Stimulated activated CD8-positive, alpha-beta memory T cell treated with anti-CD3 and anti-CD28 coated beads, Interleukin-7, amount 100 ng/mL, for 1 hour (primary cell): Measurements from ENCODE around the gene PCDHA1.

Experiments used
- DNase-seq, 2 donors: peaks; one replicate each; pipeline ENCODE4 v3.0.0-alpha.2; 2020; ENCODE audit warnings: low read depth in 2 of 2

PCDHA1 gene

DNA sequence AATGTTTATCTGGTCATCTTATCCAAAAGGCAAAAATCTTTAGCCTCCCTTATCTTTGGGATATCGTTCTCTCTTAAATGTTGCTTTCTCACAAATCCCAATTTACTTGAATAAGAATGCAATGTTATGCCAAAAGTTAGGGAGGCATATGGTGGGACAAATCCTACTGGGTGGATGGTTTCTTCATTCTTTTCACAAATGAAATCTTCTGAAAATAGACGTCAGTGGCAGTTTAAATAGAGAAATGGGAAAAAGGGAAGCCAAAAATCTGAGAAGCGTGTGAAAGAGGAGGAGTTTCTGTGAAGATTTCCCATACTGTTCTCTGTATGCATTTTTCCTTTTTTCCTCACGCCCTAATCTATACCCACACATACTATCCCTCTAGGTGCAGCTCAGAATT lies 137.7 kb downstream of the PCDHA1 start:
- no peak for DNase-seq

DNA sequence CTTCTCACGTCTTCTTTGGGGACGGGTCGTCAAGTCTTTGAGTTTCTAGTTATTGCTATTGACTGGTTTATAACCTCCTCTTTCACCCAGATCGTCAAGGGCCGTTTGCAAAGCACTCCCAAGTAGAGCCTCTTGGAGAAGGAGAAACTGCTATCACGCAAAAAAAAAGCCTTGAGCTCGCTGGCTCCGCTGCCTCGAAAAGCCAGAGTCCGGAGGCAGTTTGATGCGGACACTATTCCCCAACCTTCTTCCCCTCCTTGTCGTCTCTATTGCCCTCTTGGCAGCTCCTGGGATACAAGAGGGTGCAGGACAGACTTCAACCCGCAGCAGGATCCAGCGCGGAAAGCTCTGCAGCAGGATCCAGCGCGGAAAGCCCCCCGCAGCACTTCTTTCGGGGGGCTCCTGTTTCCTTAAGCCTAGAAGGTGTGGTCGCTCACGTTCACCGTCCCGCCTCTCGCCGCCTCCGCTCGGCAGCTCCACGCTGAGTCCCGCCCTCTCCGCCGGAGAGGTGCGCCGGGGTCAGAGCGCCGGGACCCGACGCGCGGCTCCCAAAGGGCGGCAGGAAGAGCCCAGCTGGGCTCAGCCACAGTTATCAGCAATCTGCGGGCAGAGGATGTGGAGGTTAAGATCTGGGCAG lies 140.0 kb downstream of the PCDHA1 start, which contains the start of gene PCDHAC1:
TSS of gene PCDHAC1 (plus strand) at position 494 of the 637 bp plus-strand sequence. CDS start 594 bp downstream, outside the sequence.
- no peak for DNase-seq

DNA sequence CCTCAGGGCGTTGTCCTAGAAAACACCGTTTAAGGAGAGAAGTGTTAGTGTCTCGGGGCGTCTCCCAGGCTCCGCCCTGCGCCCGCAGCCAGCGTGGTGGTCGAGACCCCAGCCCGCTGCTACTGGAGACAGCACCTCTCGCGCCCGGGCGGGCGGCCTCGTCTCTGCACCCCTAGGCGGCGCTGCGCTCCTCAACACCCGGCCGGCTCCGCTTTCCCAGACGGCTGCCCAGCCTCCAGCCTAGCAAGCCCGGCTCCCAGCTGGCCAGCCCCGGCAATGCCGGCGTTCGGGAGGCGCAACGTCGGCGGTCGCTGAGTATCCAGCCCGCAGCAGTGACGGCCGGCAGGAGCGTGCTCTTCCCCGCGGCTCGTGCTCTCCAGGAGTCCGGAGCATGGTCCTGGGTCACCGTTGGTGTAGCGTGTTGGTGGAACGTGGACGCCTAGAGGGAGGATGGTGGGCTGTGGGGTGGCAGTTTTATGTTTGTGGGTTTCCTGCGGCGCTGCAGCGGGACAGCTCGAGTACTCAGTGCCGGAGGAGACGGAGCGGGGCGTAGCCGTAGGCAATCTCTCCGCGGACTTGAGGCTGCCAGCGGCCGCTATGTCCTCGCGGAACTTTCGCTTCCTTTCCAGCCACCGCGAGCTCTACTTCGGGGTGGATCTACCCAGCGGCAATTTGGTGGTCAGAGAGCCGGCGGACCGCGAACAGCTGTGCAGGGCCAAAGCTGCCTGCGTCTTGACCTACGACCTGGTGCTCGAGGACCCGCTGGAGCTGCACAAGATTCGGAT lies 140.7 kb downstream of the PCDHA1 start:
- no peak for DNase-seq

DNA sequence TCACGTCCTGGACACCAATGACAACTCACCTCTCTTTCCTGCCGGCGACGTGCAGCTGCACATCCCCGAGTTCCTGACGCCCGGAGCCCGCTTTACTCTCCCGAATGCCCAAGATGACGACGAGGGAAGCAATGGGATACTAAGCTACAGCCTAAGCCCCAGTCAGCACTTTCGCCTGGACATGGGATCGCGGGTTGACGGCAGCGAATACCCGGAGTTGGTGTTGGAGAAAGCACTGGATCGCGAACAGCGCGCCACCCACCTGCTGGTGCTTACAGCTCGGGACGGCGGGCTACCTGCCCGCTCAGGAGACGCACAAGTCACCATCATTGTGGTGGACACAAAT lies 141.3 kb downstream of the PCDHA1 start:
- DNase-seq: no peak

DNA sequence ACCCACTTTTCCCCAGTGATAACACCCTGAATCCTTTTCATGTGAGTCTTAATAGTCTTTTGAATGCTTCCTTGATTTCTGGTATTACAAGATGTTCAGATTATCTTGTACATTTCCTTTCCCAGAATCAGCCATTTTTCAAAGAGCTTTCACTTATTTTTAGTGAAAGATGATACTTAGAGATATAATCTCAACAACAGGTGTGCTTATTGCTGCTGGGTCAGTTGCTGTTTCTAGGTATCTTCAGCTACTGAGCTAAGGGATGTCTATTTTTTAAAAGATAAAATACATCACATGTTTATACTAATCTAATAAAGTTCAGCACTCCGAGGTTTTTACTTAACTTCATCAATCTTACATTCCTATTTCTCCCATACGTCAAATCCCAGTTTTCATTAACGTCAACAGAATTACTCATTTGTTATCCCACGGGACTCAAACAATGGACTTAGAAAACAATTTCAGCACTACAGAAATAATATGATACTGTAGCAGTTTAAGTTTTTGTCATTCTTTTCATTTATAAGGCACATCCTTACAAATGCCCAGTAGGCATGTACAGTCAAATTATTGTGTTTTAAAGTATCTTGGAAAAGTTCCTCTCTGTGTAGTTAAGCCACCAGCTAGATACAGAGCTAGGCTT lies 149.1 kb downstream of the PCDHA1 start:
- DNase-seq: no peak

DNA sequence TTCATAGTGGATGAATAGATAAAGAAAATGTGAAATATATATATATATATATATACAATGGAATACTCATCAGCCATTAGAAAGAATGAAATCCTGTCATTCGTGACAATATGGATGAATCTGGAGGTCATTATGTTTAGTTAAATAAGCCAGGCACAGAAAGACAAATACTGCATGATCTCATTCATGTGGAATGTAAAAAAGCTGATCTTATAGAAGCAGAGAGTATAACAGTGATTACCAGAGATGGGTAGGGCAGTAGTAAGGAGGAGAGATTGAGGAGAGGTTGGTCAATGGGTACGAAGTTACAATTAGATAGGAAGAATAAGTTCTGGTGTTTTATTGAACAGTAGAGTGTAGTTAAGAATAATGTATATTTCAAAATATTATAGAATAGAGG lies 160.6 kb downstream of the PCDHA1 start:
- no peak for DNase-seq

DNA sequence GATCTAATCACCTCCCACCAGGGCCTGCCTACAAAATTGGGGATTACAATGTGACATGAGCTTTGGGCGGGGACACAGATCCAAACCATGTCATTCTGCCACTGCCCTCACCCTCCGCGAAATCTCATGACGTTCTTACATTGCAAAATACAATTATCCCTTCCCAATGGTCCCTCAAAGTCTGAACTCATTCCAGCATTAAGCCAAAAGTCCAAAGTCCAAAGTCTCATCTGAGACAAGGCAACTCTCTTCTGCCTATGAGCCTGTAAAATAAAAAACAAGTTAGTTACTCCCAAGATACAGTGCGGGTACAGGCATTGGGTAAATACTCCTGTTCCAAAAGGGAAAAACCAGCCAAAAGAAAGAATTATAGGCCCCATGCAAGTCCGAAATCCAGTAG lies 165.7 kb downstream of the PCDHA1 start:
- DNase-seq: no peak

DNA sequence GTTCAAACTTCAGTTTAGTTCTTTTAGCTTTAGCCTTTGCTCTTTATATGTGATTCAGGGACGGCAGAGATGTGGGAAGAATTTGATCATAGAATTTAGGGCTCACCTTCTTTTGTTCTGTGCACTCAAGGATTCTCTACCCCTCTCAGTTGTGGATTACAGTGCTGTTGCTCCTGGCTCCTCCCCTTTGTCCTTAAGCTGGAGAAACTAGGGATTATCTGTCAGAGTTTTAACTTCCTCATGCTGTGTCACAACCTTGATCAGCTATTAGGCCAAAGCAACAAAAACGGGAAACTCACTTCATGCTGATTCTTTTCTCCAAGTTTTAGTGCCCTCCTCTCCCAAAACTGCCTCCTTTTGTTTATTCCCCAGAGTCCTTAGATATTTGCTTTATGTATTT lies 167.3 kb downstream of the PCDHA1 start:
- DNase-seq: no peak

DNA sequence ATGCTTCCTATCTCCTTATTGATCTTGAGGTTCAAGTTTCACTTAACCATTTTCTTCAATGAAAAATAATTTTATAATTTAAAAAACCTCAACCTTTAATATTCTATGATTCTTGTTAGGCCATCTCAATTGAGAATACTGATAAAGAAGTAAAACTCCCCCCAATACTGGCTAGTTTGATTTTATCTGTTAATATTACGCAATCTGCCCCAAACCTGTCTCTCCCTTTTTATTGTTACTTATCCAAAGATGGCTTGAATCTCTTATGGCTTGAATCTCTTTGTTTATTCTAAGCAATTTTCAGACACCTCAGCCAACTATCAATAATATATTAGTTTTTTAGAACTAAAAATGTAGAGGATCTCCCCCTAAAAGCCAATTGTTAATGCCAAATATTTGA lies 176.2 kb downstream of the PCDHA1 start:
- DNase-seq: no peak

DNA sequence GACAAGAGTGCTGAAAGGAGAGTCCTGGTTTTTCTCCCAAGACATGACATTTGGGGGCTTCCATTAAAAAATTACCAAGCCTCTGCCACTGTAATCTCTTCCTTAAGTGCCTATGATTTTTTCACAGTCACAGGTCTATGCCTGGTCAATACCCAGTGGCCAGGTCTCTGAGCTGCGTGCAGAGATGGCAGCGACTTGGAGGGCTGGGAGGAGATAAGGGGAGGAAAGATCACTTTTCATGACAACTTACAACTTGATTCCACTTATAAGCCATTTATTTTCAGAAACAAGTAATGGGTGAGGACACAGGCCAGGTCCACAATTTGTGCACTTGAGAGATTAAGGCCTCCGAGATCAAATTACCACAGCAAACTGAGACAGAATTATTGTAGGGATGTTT lies 178.4 kb downstream of the PCDHA1 start:
- no peak for DNase-seq

DNA sequence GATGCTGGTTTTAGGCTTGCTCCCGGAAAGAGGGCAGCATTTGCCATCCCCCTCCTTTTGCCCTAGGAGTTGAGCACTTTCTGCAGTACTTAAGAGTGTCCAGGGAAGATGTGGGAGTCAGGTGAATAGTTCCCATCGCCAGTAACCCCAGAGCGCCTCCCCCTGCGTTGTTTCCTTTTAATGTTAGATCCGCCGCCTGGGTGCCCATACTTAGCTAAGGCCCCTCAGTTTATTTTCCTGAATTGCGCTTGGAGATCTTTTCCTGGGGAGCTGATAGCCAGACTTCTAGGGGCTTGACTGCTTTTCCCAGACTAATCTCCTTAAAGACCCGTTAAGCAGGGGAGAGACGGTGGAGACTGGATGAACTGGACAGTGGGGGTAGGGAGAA lies 180.0 kb downstream of the PCDHA1 start:
- no peak for DNase-seq

DNA sequence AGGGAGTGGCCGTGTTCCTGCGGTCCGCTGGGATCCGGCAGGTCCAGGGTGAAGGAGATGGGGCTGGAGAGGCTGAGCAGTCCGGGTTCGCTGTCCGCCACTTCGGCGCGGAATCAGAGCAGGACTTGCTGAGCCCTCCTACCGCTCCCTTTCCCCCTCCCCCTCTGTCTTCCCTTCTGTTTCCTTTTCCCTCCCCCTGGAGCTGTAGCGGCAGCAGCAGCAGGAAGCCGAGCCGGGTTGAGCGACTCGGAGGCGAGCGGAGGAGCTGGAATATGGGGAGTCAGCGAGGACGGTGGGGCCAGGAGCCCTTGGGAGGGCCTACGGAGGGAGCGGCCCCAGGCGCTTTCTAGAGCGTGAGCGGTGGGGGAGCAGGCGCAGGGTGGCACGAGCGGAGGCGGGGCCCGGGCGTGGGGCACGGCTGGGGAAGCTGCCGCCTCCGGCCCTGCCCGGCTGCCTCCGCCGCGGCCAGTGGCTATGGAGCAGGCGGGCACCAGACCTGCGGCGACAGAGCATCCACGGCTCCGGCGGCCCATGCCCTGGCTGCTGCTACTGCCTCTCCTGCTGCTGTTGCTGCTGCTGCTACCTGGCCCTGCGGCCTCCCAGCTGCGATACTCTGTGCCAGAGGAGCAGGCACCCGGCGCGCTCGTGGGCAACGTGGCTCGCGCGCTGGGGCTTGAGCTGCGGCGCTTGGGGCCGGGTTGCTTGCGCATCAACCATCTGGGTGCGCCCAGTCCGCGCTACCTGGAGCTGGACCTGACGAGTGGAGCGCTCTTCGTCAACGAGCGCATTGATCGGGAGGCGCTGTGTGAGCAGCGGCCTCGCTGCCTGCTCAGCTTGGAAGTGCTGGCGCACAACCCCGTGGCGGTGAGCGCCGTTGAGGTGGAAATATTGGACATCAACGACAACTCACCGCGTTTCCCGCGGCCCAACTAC lies 180.6 kb downstream of the PCDHA1 start, which contains the start of gene PCDHAC2:
TSS of gene PCDHAC2 (plus strand) at position 184 of the 933 bp plus-strand sequence. CDS start at position 475, 291 bp downstream.
- DNase-seq: no peak

DNA sequence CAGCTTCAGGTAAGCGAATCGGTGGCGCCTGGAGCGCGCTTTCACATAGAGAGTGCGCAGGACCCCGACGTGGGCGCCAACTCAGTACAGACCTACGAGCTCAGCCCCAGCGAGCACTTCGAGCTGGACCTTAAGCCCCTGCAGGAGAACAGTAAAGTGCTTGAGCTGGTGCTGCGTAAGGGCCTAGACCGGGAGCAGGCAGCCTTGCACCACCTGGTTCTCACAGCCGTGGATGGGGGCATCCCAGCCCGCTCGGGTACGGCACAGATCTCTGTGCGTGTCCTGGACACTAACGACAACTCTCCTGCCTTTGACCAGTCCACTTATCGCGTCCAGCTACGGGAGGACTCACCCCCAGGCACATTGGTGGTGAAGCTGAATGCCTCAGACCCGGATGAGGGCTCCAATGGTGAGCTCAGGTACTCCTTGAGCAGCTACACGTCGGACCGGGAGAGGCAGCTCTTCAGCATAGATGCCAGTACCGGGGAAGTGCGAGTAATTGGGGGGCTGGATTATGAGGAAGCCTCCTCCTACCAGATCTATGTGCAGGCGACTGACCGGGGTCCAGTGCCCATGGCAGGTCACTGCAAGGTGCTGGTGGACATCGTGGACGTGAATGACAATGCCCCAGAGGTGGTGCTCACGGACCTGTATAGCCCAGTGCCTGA lies 181.4 kb downstream of the PCDHA1 start:
- no peak for DNase-seq

DNA sequence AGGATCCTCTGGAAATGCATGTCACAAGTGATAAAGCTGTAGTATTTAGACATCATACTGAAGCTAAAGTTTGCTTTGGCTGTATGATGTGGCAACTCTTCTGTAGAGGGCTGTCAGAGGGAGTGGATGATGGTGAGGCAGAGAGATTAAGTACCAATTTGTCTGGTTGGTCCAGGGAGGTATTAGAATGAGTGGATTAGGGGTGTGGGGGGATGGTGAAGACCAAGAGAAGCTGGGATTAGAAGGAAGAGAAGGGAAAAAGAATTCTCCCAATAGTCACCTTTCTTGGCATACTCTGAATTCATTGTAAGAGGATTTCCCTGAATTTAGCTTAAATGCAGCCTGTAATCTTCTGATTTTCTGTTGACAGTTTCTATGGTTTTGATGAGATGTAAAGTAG lies 183.9 kb downstream of the PCDHA1 start:
- no peak for DNase-seq

DNA sequence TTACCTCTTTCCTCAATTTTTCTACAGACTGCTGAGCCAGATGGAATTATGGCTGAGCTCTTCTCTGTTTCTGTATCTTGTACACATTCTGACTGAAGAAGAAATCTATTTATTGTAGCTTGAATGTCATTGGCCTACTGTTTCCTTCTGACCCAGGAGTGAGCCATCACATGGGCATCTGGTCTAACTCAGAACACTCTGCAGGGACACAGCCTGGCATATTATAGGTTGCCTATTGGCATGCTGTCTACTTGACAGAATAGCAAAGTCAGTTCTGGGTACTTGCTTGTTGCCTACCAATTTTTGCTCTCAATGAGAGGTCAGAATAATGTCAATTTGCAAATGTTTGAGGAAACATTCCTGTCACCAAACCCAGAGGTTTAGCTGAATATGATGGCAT lies 187.6 kb downstream of the PCDHA1 start:
- DNase-seq: no peak

DNA sequence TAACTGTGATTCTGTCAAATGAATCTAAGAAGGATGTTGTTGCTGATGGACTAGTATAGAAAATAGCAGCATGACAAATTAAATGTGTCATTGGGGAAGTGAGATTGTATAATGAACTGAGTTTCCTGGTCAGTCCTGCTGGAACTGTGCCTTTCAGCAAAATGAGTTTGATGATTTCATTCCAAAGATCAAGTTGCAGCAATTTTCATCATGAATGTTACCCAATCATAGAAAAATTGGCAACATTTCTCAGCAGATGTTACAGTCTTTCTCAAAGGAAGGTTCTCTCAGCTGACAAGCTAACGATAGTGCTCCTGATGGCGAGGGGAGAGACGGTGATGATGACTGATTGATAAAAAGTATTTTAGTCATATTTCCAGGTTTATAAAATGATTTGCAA lies 191.1 kb downstream of the PCDHA1 start:
- no peak for DNase-seq

DNA sequence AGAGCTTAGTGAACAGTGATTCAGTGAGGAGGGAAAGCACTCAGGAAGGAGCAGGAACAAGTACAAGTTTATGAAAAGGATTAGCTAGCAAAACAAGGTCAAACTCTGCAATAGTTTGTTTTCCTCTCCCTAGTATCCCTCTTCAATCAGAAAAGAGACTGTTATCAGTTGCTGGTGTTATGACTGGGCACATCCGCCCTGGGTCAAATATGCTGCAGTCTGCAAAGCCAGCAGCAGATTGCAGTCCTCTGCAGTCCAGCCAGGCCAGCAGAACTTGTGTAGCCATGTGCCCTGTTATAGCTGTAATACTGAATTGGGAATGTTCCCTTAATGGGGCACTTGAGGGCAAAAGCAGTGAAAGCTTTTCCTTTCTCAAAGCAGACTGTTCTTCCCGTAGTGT lies 192.3 kb downstream of the PCDHA1 start:
- no peak for DNase-seq

DNA sequence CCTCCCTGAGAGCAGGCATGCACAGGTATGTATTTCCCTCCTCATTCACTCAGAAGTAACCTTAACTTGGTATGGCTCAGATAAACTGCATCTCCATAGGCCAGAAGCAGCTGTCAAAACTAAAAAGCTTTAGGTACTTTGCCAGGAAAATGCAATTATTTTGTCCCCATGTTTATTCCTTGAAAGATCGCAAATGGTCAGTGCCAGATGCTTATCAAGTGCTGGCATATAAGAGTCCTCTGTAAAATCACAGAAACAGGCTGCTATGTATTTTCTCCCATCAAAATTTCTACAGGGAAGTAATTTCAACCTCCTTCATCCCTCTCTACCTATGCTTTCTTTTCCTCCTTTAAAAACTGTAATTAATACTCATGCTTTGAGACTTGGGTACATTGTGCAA lies 193.0 kb downstream of the PCDHA1 start:
- DNase-seq: no peak

DNA sequence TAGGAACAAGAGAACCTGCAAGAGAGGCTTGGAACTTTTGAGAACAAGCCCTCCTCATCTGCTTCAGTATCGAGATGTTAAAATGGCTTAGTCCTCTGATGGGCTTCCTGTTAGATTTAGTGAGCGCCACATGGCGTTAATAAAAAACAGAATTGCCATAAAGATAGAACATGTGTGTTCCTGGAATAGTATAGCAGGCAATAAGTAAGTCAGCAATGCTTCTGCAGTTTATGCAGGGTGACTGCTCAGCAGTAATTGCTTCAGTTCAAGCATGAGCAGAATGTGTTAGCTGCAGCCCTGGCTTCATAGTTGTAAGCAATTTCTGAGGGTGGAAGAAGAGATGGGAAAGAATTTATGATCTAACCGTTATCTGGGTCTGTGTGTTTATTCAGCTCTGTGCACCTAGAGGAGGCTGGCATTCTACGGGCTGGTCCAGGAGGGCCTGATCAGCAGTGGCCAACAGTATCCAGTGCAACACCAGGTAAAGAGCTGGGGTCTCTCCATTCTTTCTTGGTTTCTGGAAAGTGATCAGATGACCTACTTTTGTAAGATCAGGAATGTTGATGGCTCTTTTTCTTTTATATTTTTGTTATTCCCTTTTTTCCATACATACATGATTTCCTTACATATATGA lies 196.3 kb downstream of the PCDHA1 start:
- no peak for DNase-seq

DNA sequence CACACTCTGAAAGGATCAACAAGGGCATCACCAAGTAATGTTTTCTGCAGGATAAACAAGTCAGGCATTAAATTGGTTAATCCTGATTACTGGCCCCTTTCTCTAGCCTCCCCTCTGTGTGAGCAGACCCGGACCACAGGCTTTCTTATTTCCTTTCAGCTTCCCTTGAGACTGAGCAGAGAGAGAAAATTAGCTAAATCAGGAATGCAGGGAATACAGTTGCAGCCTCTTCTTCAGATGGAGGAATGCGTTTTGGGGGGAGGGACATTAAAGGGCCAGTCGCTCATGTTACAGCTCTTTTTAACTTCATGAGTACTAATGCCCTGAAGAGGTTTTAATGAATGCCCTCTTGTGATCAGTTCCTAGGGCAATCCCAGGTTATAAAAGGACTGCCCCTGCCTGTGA lies 200.2 kb downstream of the PCDHA1 start:
- no peak for DNase-seq

DNA sequence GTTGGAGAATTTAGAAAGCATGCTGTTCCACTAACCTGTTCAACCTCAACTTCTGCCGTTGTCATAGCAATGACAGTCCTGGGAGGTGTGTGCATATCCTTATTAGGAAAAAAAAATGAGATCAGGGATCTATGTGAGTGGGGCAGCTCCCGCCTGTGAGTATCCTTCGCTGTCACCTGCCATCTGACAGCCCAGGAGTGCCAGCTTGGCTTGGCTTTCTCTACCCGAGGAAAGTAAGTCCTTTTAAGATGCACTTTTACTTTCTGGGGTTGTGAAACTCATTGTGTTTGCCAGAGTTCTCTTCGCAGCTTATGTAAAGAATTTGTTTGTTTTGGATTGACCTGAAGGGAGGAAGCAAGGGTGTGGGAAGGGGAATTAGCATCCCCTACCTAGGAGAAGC lies 202.2 kb downstream of the PCDHA1 start:
- no peak for DNase-seq
